ENCODE results near the gene ANG. TPM values are rescaled to one million over a fixed set of nuclear protein-coding genes. Genes with fewer than 3 reads are reported as not detected.

The ANG gene
- polyA plus RNA-seq, 3 donors, result 9.8 to 55.7 (median 31.4) TPM

DNA sequence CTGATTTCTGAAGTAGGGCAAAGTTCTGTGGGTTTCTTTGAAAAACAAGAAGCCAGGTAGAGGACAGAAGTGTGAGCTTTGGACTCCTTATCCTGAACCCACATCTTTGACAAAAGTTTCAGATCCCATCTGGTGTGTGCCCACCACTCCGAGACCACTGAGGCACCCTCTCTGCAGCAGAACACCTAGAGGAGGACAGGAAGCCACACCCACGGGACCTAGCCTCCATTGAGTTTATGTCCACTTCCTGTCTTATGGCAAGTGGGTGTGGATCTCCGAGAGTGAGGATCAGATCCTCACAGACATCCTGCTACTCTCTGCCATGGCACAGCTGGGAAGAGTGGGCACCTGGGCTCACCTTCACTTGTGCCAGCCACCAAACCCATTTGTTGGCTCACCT, 30.3 kb upstream of the ANG start:
- peaks cover 0 to 8% (median 4%) of the 10 kb centered on the region in 7 donors for H3K9me3 Mint-ChIP-seq
- no peak overlapping the region for H3K4me3 Mint-ChIP-seq
- no peak overlapping the region for H3K4me3 ChIP-seq (replicated peaks in 1 of 3; ENCODE audit: low read depth in 2 of 3, low read length in 3 of 3)
- H3K27ac Mint-ChIP-seq, result no peak overlapping the region
- H3K36me3 Mint-ChIP-seq, result no peaks in the 10 kb centered on the region
- no peak overlapping the region for H2AFZ ChIP-seq (ENCODE audit: insufficient read depth, low read depth, low read length, poor library complexity, severe bottlenecking)
- peaks cover 57 to 72% (median 61%) of the 10 kb centered on the region in 3 donors for H3K27me3 Mint-ChIP-seq (ENCODE audit: low read depth in 3 of 3)
- H3K9ac ChIP-seq (ENCODE audit: insufficient read depth, low read length, poor library complexity, severe bottlenecking), result no peak overlapping the region
- TF ChIP-seq, protein P1, sequence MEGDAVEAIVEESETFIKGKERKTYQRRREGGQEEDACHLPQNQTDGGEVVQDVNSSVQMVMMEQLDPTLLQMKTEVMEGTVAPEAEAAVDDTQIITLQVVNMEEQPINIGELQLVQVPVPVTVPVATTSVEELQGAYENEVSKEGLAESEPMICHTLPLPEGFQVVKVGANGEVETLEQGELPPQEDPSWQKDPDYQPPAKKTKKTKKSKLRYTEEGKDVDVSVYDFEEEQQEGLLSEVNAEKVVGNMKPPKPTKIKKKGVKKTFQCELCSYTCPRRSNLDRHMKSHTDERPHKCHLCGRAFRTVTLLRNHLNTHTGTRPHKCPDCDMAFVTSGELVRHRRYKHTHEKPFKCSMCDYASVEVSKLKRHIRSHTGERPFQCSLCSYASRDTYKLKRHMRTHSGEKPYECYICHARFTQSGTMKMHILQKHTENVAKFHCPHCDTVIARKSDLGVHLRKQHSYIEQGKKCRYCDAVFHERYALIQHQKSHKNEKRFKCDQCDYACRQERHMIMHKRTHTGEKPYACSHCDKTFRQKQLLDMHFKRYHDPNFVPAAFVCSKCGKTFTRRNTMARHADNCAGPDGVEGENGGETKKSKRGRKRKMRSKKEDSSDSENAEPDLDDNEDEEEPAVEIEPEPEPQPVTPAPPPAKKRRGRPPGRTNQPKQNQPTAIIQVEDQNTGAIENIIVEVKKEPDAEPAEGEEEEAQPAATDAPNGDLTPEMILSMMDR (IDR thresholded peaks at IDR 0.05), result no peak
- H3K27ac ChIP-seq (ENCODE audit: low read depth in 1 of 2, low read length in 2 of 2), result no peak overlapping the region
- peaks cover 0 to 9% of the 10 kb centered on the region in 2 donors for H3K9me3 ChIP-seq (replicated peaks in 1 of 2; ENCODE audit: control insufficient read depth in 1 of 2, insufficient read depth in 1 of 2, low read length in 2 of 2)
- peaks cover 4 to 7% of the 10 kb centered on the region in 2 donors for H3K4me1 ChIP-seq (ENCODE audit: control insufficient read depth in 1 of 2, insufficient read depth in 2 of 2, low read length in 2 of 2)
- no peaks in the 10 kb centered on the region for H3K36me3 ChIP-seq (replicated peaks in 1 of 2; ENCODE audit: control insufficient read depth in 1 of 2, insufficient read depth in 2 of 2, low read length in 2 of 2)
- DNase-seq, result no peak
- 33% methylated on average over 1 of the region's 3 CpGs for WGBS (ENCODE audit: insufficient coverage)
- intact Hi-C loops (cut with micrococcal nuclease), result loop anchor here (5.0 kb wide), 1 partner anchor 34 kb away; no protein-coding TSS in a partner anchor
- peaks cover 28 to 39% of the 10 kb centered on the region in 2 donors for H3K27me3 ChIP-seq (ENCODE audit: control insufficient read depth in 2 of 2, insufficient read depth in 2 of 2, low read length in 2 of 2)
- no peaks in the 10 kb centered on the region for H4K20me1 ChIP-seq (ENCODE audit: insufficient read depth, low read length)
- H3K4me1 Mint-ChIP-seq, result peaks cover 28% of the 10 kb centered on the region
- H3K4me2 ChIP-seq (replicated peaks; ENCODE audit: extremely low read depth, low read length, poor library complexity, severe bottlenecking), result no peak overlapping the region
- no peaks in the 10 kb centered on the region for H3K79me2 ChIP-seq (ENCODE audit: insufficient read depth, low read length)

- H3K4me2 ChIP-seq (replicated peaks; ENCODE audit: extremely low read depth, low read length, poor library complexity, severe bottlenecking), result no peak overlapping the region
- H3K4me1 Mint-ChIP-seq, result peaks cover 29% of the 10 kb centered on the region
- H3K27ac Mint-ChIP-seq, result no peak overlapping the region
- peaks cover 48 to 61% (median 51%) of the 10 kb centered on the region in 3 donors for H3K27me3 Mint-ChIP-seq (ENCODE audit: low read depth in 3 of 3)
- peaks cover 18 to 29% of the 10 kb centered on the region in 2 donors for H3K27me3 ChIP-seq (ENCODE audit: control insufficient read depth in 2 of 2, insufficient read depth in 2 of 2, low read length in 2 of 2)
- H2AFZ ChIP-seq (ENCODE audit: insufficient read depth, low read depth, low read length, poor library complexity, severe bottlenecking), result no peak overlapping the region
- H4K20me1 ChIP-seq (ENCODE audit: insufficient read depth, low read length), result no peaks in the 10 kb centered on the region
- WGBS (ENCODE audit: insufficient coverage), result 90% methylated on average over 5 of the region's 6 CpGs
- no peak overlapping the region for H3K9ac ChIP-seq (ENCODE audit: insufficient read depth, low read length, poor library complexity, severe bottlenecking)
- no peaks in the 10 kb centered on the region for H3K36me3 ChIP-seq (replicated peaks in 1 of 2; ENCODE audit: control insufficient read depth in 1 of 2, insufficient read depth in 2 of 2, low read length in 2 of 2)
- TF ChIP-seq, protein P1 (IDR thresholded peaks at IDR 0.05), result no peak
- no peak overlapping the region for H3K4me3 Mint-ChIP-seq
- H3K9me3 ChIP-seq (replicated peaks in 1 of 2; ENCODE audit: control insufficient read depth in 1 of 2, insufficient read depth in 1 of 2, low read length in 2 of 2), result no peaks in the 10 kb centered on the region
- no peak overlapping the region for H3K27ac ChIP-seq (ENCODE audit: low read depth in 1 of 2, low read length in 2 of 2)
- no peak for DNase-seq
- H3K9me3 Mint-ChIP-seq, result peaks cover 0 to 3% (median 0%) of the 10 kb centered on the region in 7 donors
- peaks cover 15 to 18% of the 10 kb centered on the region in 2 donors for H3K4me1 ChIP-seq (ENCODE audit: control insufficient read depth in 1 of 2, insufficient read depth in 2 of 2, low read length in 2 of 2)
- H3K36me3 Mint-ChIP-seq, result no peaks in the 10 kb centered on the region
- H3K4me3 ChIP-seq (replicated peaks in 1 of 3; ENCODE audit: low read depth in 2 of 3, low read length in 3 of 3), result no peak overlapping the region
- intact Hi-C loops (cut with micrococcal nuclease), result loop anchor here (5.0 kb wide), 1 partner anchor 33 kb away; no protein-coding TSS in a partner anchor
- no peaks in the 10 kb centered on the region for H3K79me2 ChIP-seq (ENCODE audit: insufficient read depth, low read length)
Observed at GRCh38 chr14:20659336-20659735, 29.2 kb upstream of the ANG start.

Data from CD14-positive monocyte (primary cell).